ENCODE data around the gene EN1.

DNA sequence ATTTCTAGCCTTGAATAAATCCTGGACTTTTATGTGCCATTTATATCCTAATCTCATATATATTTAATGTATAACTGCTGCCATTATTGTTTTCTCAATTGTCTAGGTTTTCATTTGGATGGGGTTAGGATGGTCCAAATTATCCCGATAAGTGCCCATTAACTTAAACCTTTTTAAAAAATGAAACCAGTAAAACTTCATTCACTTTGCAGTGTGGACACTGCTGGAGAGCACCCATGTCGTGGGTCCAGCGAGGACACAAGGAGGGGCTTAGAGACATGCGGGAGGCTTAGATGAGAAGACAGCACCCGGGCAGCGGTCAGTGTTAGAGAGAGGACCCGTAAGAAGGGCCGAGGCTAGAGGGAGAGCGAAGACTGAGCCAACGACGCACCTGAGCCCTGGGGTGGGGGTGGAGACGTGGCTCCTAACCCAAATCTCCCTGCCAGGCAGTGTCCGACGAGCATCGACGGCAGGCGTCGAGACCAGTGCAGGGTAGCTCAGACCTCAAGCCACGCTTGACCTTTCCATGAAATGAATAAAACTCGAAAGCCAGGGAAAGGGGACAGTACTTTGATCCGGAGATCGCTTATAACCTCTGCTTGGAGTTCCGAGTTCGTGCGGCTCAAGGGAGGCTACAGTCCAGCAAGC is 9.0 kb upstream of the EN1 start:
- TF ChIP-seq, protein P1, sequence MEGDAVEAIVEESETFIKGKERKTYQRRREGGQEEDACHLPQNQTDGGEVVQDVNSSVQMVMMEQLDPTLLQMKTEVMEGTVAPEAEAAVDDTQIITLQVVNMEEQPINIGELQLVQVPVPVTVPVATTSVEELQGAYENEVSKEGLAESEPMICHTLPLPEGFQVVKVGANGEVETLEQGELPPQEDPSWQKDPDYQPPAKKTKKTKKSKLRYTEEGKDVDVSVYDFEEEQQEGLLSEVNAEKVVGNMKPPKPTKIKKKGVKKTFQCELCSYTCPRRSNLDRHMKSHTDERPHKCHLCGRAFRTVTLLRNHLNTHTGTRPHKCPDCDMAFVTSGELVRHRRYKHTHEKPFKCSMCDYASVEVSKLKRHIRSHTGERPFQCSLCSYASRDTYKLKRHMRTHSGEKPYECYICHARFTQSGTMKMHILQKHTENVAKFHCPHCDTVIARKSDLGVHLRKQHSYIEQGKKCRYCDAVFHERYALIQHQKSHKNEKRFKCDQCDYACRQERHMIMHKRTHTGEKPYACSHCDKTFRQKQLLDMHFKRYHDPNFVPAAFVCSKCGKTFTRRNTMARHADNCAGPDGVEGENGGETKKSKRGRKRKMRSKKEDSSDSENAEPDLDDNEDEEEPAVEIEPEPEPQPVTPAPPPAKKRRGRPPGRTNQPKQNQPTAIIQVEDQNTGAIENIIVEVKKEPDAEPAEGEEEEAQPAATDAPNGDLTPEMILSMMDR (IDR thresholded peaks at IDR 0.05) = no peak
- TF ChIP-seq EP300 (IDR thresholded peaks at IDR 0.05) = no peak
- TF ChIP-seq POLR2A (IDR thresholded peaks at IDR 0.05) = no peak
